ENCODE data around the gene RIPPLY3. TPM values are rescaled to one million over a fixed set of nuclear protein-coding genes. Genes with fewer than 3 reads are reported as not detected.

The RIPPLY3 gene
- total and polyA plus RNA-seq, 2 of the 13 experiments (the other 11 are each of a cell fraction or from before 2014, with no cell fraction given), result 0.09 to 2.9 TPM

DNA sequence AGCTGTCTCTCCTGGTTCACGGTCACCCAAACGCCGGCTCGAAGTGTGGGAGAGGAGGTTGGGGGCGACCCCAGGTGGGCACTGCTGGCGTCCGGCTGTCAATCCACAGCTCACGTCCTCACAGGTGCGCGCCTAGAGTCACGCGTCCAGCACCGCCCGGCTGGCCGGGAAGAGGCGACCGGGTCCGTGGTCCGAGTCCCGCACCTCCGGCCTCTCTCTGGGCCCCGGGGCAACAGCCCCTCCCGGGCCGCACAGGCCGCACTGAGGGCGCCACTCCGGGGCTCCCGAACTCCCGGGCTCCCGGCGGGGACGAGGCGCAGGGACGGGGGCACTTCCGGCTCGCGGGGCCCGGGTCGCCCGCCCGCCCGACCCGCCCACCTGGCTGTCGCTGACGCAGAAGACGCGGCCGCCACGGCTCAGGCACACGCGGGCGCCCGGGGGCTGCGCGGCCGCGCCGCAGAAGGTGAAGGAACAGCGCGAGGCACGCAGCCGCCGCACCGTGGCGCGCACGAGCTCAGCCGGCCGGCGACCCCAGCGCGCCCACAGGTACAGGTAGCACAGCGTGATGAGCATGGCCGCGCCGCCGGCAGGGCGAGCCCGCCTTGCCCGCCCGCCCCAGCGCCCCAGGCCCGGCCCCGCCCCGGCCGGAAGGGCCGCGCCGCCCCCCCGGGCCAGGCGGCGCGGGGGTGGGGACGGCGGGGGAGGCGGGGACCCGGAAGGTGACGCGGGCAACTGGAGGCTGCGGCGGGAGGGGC, 40.3 kb upstream of the RIPPLY3 start, which contains the start of gene HLCS (continued):
- TF ChIP-seq, protein P1, sequence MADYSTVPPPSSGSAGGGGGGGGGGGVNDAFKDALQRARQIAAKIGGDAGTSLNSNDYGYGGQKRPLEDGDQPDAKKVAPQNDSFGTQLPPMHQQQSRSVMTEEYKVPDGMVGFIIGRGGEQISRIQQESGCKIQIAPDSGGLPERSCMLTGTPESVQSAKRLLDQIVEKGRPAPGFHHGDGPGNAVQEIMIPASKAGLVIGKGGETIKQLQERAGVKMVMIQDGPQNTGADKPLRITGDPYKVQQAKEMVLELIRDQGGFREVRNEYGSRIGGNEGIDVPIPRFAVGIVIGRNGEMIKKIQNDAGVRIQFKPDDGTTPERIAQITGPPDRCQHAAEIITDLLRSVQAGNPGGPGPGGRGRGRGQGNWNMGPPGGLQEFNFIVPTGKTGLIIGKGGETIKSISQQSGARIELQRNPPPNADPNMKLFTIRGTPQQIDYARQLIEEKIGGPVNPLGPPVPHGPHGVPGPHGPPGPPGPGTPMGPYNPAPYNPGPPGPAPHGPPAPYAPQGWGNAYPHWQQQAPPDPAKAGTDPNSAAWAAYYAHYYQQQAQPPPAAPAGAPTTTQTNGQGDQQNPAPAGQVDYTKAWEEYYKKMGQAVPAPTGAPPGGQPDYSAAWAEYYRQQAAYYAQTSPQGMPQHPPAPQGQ (CRISPR knock-in tag; IDR thresholded peaks at IDR 0.05; ENCODE audit: borderline replicate concordance), result no peak
- TF ChIP-seq, protein P2, sequence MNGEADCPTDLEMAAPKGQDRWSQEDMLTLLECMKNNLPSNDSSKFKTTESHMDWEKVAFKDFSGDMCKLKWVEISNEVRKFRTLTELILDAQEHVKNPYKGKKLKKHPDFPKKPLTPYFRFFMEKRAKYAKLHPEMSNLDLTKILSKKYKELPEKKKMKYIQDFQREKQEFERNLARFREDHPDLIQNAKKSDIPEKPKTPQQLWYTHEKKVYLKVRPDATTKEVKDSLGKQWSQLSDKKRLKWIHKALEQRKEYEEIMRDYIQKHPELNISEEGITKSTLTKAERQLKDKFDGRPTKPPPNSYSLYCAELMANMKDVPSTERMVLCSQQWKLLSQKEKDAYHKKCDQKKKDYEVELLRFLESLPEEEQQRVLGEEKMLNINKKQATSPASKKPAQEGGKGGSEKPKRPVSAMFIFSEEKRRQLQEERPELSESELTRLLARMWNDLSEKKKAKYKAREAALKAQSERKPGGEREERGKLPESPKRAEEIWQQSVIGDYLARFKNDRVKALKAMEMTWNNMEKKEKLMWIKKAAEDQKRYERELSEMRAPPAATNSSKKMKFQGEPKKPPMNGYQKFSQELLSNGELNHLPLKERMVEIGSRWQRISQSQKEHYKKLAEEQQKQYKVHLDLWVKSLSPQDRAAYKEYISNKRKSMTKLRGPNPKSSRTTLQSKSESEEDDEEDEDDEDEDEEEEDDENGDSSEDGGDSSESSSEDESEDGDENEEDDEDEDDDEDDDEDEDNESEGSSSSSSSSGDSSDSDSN (CRISPR knock-in tag; IDR thresholded peaks at IDR 0.05), result peak; percentile 85; the same call in 1 of the 2 replicates
- TF ChIP-seq, protein P3, sequence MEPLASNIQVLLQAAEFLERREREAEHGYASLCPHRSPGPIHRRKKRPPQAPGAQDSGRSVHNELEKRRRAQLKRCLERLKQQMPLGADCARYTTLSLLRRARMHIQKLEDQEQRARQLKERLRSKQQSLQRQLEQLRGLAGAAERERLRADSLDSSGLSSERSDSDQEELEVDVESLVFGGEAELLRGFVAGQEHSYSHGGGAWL (CRISPR knock-in tag; IDR thresholded peaks at IDR 0.05), result peak; percentile 56
- TF ChIP-seq ZNF180 (CRISPR knock-in tag; IDR thresholded peaks at IDR 0.05; ENCODE audit: borderline replicate concordance, low read depth), result no peak
- TF ChIP-seq, protein P4, sequence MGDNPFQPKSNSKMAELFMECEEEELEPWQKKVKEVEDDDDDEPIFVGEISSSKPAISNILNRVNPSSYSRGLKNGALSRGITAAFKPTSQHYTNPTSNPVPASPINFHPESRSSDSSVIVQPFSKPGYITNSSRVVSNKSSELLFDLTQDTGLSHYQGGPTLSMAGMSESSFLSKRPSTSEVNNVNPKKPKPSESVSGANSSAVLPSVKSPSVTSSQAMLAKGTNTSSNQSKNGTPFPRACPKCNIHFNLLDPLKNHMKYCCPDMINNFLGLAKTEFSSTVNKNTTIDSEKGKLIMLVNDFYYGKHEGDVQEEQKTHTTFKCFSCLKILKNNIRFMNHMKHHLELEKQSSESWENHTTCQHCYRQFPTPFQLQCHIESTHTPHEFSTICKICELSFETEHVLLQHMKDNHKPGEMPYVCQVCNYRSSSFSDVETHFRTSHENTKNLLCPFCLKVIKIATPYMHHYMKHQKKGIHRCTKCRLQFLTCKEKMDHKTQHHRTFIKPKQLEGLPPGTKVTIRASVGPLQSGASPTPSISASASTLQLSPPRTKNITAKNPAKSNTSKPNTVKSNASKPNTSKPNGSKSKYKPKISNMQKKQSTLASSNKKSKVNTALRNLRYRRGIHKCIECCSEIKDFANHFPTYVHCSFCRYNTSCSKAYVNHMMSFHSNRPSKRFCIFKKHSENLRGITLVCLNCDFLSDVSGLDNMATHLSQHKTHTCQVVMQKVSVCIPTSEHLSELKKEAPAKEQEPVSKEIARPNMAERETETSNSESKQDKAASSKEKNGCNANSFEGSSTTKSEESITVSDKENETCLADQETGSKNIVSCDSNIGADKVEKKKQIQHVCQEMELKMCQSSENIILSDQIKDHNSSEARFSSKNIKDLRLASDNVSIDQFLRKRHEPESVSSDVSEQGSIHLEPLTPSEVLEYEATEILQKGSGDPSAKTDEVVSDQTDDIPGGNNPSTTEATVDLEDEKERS (CRISPR knock-in tag; IDR thresholded peaks at IDR 0.05), result 0 out of 2 replicates have a peak, but pooled peaks have one; percentile 20
- no peak for TF ChIP-seq ZNF3 (CRISPR knock-in tag; IDR thresholded peaks at IDR 0.05)
- TF ChIP-seq SP2 (CRISPR knock-in tag; IDR thresholded peaks at IDR 0.05), result no peak
- 0 out of 2 replicates have a peak, but pooled peaks have one; percentile 18 for TF ChIP-seq ZNF431 (CRISPR knock-in tag; IDR thresholded peaks at IDR 0.05; ENCODE audit: borderline replicate concordance, low read depth)
- no peak for TF ChIP-seq ZNF253 (CRISPR knock-in tag; IDR thresholded peaks at IDR 0.05; ENCODE audit: borderline replicate concordance)
- peak; percentile 72 for TF ChIP-seq YY1 (IDR thresholded peaks at IDR 0.05; ENCODE audit: insufficient read depth, insufficient replicate concordance, low read depth, low read length)
- TF ChIP-seq, protein P5, sequence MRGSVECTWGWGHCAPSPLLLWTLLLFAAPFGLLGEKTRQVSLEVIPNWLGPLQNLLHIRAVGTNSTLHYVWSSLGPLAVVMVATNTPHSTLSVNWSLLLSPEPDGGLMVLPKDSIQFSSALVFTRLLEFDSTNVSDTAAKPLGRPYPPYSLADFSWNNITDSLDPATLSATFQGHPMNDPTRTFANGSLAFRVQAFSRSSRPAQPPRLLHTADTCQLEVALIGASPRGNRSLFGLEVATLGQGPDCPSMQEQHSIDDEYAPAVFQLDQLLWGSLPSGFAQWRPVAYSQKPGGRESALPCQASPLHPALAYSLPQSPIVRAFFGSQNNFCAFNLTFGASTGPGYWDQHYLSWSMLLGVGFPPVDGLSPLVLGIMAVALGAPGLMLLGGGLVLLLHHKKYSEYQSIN (CRISPR knock-in tag; IDR thresholded peaks at IDR 0.05; ENCODE audit: borderline replicate concordance), result no peak
- TF ChIP-seq RBFOX2 (IDR thresholded peaks at IDR 0.05; ENCODE audit: low read depth, low read length), result peak; percentile 85
- no peak for TF ChIP-seq KDM1A (CRISPR knock-in tag; IDR thresholded peaks at IDR 0.05)
- no peak for TF ChIP-seq ZNF7 (CRISPR knock-in tag; IDR thresholded peaks at IDR 0.05)
- TF ChIP-seq, protein P6, sequence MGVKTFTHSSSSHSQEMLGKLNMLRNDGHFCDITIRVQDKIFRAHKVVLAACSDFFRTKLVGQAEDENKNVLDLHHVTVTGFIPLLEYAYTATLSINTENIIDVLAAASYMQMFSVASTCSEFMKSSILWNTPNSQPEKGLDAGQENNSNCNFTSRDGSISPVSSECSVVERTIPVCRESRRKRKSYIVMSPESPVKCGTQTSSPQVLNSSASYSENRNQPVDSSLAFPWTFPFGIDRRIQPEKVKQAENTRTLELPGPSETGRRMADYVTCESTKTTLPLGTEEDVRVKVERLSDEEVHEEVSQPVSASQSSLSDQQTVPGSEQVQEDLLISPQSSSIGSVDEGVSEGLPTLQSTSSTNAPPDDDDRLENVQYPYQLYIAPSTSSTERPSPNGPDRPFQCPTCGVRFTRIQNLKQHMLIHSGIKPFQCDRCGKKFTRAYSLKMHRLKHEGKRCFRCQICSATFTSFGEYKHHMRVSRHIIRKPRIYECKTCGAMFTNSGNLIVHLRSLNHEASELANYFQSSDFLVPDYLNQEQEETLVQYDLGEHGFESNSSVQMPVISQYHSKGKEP (CRISPR knock-in tag; IDR thresholded peaks at IDR 0.05), result no peak
- peak; percentile 51 for TF ChIP-seq MED8 (CRISPR knock-in tag; IDR thresholded peaks at IDR 0.05; ENCODE audit: insufficient replicate concordance)
- TF ChIP-seq PHF5A (CRISPR knock-in tag; IDR thresholded peaks at IDR 0.05; ENCODE audit: low read depth, unreplicated experiment), result no peak
- no peak for TF ChIP-seq ZNF629 (CRISPR knock-in tag; conservative IDR thresholded peaks at IDR 0.05)

Measured in HepG2 (cell line).